ENCODE data around the gene BRWD1. TPM values are rescaled to one million over a fixed set of nuclear protein-coding genes. Genes with fewer than 3 reads are reported as not detected.

The BRWD1 gene
- total RNA-seq, 1 donor from 2014 or later, result 62.1 TPM

- Histone ChIP-seq H3K4me1 (peaks cover 36% of the 10 kb centered on the region), H3K27ac (peak overlapping the region; percentile 84), H3K27me3 (no peaks in the 10 kb centered on the region), H3K4me3 (peak overlapping the region in 1 of 2 donors; percentile 81), H3K9me3 (no peaks in the 10 kb centered on the region), H3K36me3 (no peaks in the 10 kb centered on the region)
- intact Hi-C loops (cut with DNase I), result no loop called here
- TF ChIP-seq POLR2A (IDR thresholded peaks at IDR 0.05), result no peak
- no peak for TF ChIP-seq CTCF (IDR thresholded peaks at IDR 0.05)
- DNase-seq (ENCODE audit: extremely low spot score in 2 of 2), result no peak
Observed at GRCh38 chr21:39350094-39351005, 36.9 kb upstream of the BRWD1 start.

- peak overlapping the region; percentile 81 to 82 for H3K4me3 ChIP-seq
- intact Hi-C loops (cut with DNase I), result loop anchor here (2.0 kb wide), 1 partner anchor 37 kb away; the partner anchor contains the start of gene BRWD1
- H3K9me3 ChIP-seq, result no peaks in the 10 kb centered on the region
- H3K27ac ChIP-seq, result peak overlapping the region; percentile 84
- DNase-seq (ENCODE audit: extremely low spot score in 2 of 2), result peak in 1 of 2 donors; percentile 97
- H3K36me3 ChIP-seq, result no peaks in the 10 kb centered on the region
- TF ChIP-seq CTCF (IDR thresholded peaks at IDR 0.05) (no peak), POLR2AphosphoS5 (IDR thresholded peaks at IDR 0.05; ENCODE audit: insufficient read depth in 1 of 2, low read depth in 1 of 2) (peak; percentile 75 to 78)
- H3K27me3 ChIP-seq, result no peaks in the 10 kb centered on the region
- peaks cover 36% of the 10 kb centered on the region for H3K4me1 ChIP-seq
Observed at GRCh38 chr21:39349211-39350093, 36.0 kb upstream of the BRWD1 start.

GRCh38 chr21:39348355-39349210, 35.2 kb upstream of the BRWD1 start, which contains the start of gene HMGN1:
Gene HMGN1 (minus strand): TSS chr21:39349088. CDS start chr21:39348917, 171 bp downstream.
- no peaks in the 10 kb centered on the region for H3K27me3 ChIP-seq
- H3K27ac ChIP-seq, result peak within 1 kb of the TSS; percentile 84
- no peaks in the 10 kb centered on the region for H3K9me3 ChIP-seq
- H3K4me3 ChIP-seq, result peak within 1 kb of the TSS; percentile 81 to 82
- TF ChIP-seq POLR2A (IDR thresholded peaks at IDR 0.05), result peak in 1 of 2 donors; percentile 80
- TF ChIP-seq CTCF (IDR thresholded peaks at IDR 0.05), result no peak
- TF ChIP-seq POLR2AphosphoS5 (IDR thresholded peaks at IDR 0.05; ENCODE audit: insufficient read depth in 1 of 2, low read depth in 1 of 2), result peak in 1 of 2 donors; percentile 50
- peaks cover 36% of the 10 kb centered on the region for H3K4me1 ChIP-seq
- intact Hi-C loops (cut with DNase I), result loop anchor here (2.0 kb wide), 1 partner anchor 36 kb away; the partner anchor contains the start of gene BRWD1
- peaks cover 0 to 6% of the 10 kb centered on the region in 2 donors for H3K36me3 ChIP-seq
- DNase-seq (ENCODE audit: extremely low spot score in 2 of 2), result peak in 1 of 2 donors; percentile 88

GRCh38 chr21:39348040-39348354, 34.6 kb upstream of the BRWD1 start:
- Histone ChIP-seq H3K27me3 (no peaks in the 10 kb centered on the region), H3K27ac (peak overlapping the region; percentile 84), H3K36me3 (peaks cover 4 to 12% of the 10 kb centered on the region in 2 donors), H3K4me3 (peak overlapping the region; percentile 81 to 82), H3K4me1 (peaks cover 36% of the 10 kb centered on the region), H3K9me3 (no peaks in the 10 kb centered on the region)
- no peak for DNase-seq (ENCODE audit: extremely low spot score in 2 of 2)
- TF ChIP-seq POLR2AphosphoS5 (IDR thresholded peaks at IDR 0.05; ENCODE audit: insufficient read depth in 1 of 2, low read depth in 1 of 2) (no peak), CTCF (IDR thresholded peaks at IDR 0.05) (no peak), POLR2A (IDR thresholded peaks at IDR 0.05) (no peak)
- intact Hi-C loops (cut with DNase I), result loop anchor here (2.0 kb wide), 1 partner anchor 35 kb away; the partner anchor contains the start of gene BRWD1

Measured in vagina (tissue), 2 donors.